H1 (cell line): ENCODE results near the gene ENDOG. TPM values are rescaled to one million over a fixed set of nuclear protein-coding genes. Genes with fewer than 3 reads are reported as not detected.

Experiments
- CTCF ChIA-PET: fragments of 300-600 bp; sonication (Branson Sonifier 250); formaldehyde crosslinking; loops from one replicate; lab custom pipeline; 2021; ENCODE audit not compliant: partially characterized antibody; lab: Charles Lee
- POLR2A ChIA-PET: fragments of 300-600 bp; sonication (Branson Sonifier 250); formaldehyde crosslinking; loops from one replicate; lab custom pipeline; 2021; ENCODE audit warnings: inconsistent platforms; ENCODE audit not compliant: partially characterized antibody; lab: Charles Lee
- DNase-seq, 2 experiments: peaks; one replicate each; pipeline versions ENCODE4 v3.0.0 to v3.0.0-alpha.2; 2010 to 2022; ENCODE audit warnings: low spot score in 2 of 2, low read depth in 1 of 2, mixed read lengths in 1 of 2
- FAIRE-seq: peaks from 2 replicates; lab custom pipeline; 2011; peaks lifted over from hg19 to GRCh38; lab: Jason Lieb, UNC
- H2AFZ ChIP-seq: 2 replicates; pipeline ENCODE4 v1.8.1; 2012; ENCODE audit warnings: low read length, inconsistent platforms
- H2AK5ac ChIP-seq: 2 replicates; pipeline ENCODE4 v1.6.1; 2013; ENCODE audit warnings: low read depth, low read length
- H2BK120ac ChIP-seq: replicated peaks from 2 replicates; pipeline ENCODE3; 2013; ENCODE audit warnings: low read depth, low read length, inconsistent platforms
- H2BK12ac ChIP-seq: 2 replicates; pipeline ENCODE4 v1.6.1; 2013; ENCODE audit warnings: low read depth, low read length
- H2BK15ac ChIP-seq: 2 replicates; pipeline ENCODE4 v1.6.1; 2013; ENCODE audit warnings: low read length
- H2BK20ac ChIP-seq: 2 replicates; pipeline ENCODE4 v1.6.1; 2013; ENCODE audit warnings: low read length
- H2BK5ac ChIP-seq: 2 replicates; pipeline ENCODE4 v1.6.1; 2013; ENCODE audit warnings: low read depth, low read length
- H3K14ac ChIP-seq: 2 replicates; pipeline ENCODE4 v1.6.1; 2013; ENCODE audit warnings: inconsistent platforms; ENCODE audit not compliant: insufficient read length
- H3K18ac ChIP-seq: 2 replicates; pipeline ENCODE4 v1.6.1; 2013; ENCODE audit warnings: low read length; ENCODE audit errors: extremely low read depth
- H3K23ac ChIP-seq: 2 replicates; pipeline ENCODE4 v1.6.1; 2013; ENCODE audit warnings: inconsistent platforms; ENCODE audit not compliant: insufficient read length
- H3K23me2 ChIP-seq: 2 replicates; pipeline ENCODE4 v1.6.1; 2013; ENCODE audit warnings: low read depth, low read length
- H3K27ac ChIP-seq: 2 replicates; pipeline ENCODE4 v1.6.1; 2011; ENCODE audit warnings: low read depth, low read length, inconsistent platforms
- H3K27me3 ChIP-seq, 4 experiments: replicated peaks in 1 of 4; 1 replicate in 1 of 4; 2 replicates in 3 of 4; pipeline versions ENCODE4 v1.6.1 to v1.8.1; 2011 to 2013; ENCODE audit warnings: low read length in 3 of 4, mild to moderate bottlenecking in 3 of 4, inconsistent platforms in 2 of 4, mixed read lengths in 2 of 4, moderate library complexity in 1 of 4; ENCODE audit not compliant: control insufficient read depth in 3 of 4, insufficient read depth in 3 of 4; ENCODE audit errors: extremely low read depth in 1 of 4
- H3K36me3 ChIP-seq, 4 experiments: 2 replicates each; pipeline versions ENCODE4 v1.6.1 to v1.8.1; 2011 to 2013; ENCODE audit warnings: mild to moderate bottlenecking in 4 of 4, low read length in 3 of 4, moderate library complexity in 2 of 4, control low read depth in 1 of 4, inconsistent platforms in 1 of 4; ENCODE audit not compliant: insufficient read depth in 4 of 4, control insufficient read depth in 2 of 4
- H3K4ac ChIP-seq: replicated peaks from 2 replicates; pipeline ENCODE3; 2013; ENCODE audit warnings: low read length, low read depth, mixed read lengths, inconsistent platforms; ENCODE audit not compliant: insufficient read length
- H3K4me1 ChIP-seq, 4 experiments: replicated peaks in 1 of 4; 1 replicate in 1 of 4; 2 replicates in 3 of 4; pipeline versions ENCODE4 v1.6.1 to v1.8.1; 2011 to 2013; ENCODE audit warnings: low read length in 3 of 4, inconsistent platforms in 2 of 4, mixed read lengths in 1 of 4; ENCODE audit not compliant: insufficient read depth in 4 of 4, control insufficient read depth in 3 of 4
- H3K4me2 ChIP-seq, 2 experiments: 2 replicates each; pipeline versions ENCODE4 v1.6.1 to v1.8.1; 2011 to 2013; ENCODE audit warnings: low read depth in 2 of 2, low read length in 2 of 2, control low read depth in 1 of 2, inconsistent platforms in 1 of 2, mild to moderate bottlenecking in 1 of 2; ENCODE audit not compliant: insufficient read depth in 1 of 2
- H3K4me3 ChIP-seq, 4 experiments: fragments of 200-600, 300-600 bp in 1 of 4; sonication (generic), shearing (Covaris generic), sonication (Bioruptor Twin) in 1 of 4; 2 replicates each; pipeline versions ENCODE4 v1.5.1 to v1.8.1; 2011 to 2016; ENCODE audit warnings: low read length in 4 of 4, low read depth in 3 of 4, control low read depth in 2 of 4, inconsistent platforms in 2 of 4, mild to moderate bottlenecking in 2 of 4, mixed read lengths in 1 of 4, moderate library complexity in 1 of 4; ENCODE audit not compliant: insufficient read depth in 2 of 4; ENCODE audit errors: extremely low read depth in 1 of 4
- H3K56ac ChIP-seq: replicated peaks from 2 replicates; pipeline ENCODE3; 2013; ENCODE audit warnings: low read depth, mild to moderate bottlenecking, mixed read lengths, low read length, inconsistent platforms; ENCODE audit not compliant: insufficient read length
- H3K79me1 ChIP-seq: 2 replicates; pipeline ENCODE4 v1.6.1; 2013; ENCODE audit warnings: low read depth, low read length, control low read depth
- H3K79me2 ChIP-seq, 2 experiments: 2 replicates each; pipeline versions ENCODE4 v1.6.1 to v1.8.1; 2012 to 2013; ENCODE audit warnings: low read length in 2 of 2, mild to moderate bottlenecking in 2 of 2, inconsistent platforms in 1 of 2; ENCODE audit not compliant: insufficient read depth in 2 of 2, control insufficient read depth in 1 of 2
- H3K9ac ChIP-seq, 4 experiments: replicated peaks in 1 of 4; 1 replicate in 1 of 4; 2 replicates in 3 of 4; pipeline versions ENCODE4 v1.6.1 to v1.8.1; 2011 to 2013; ENCODE audit warnings: low read depth in 3 of 4, low read length in 3 of 4, control low read depth in 2 of 4, mild to moderate bottlenecking in 2 of 4, moderate library complexity in 2 of 4, inconsistent platforms in 1 of 4; ENCODE audit errors: extremely low read depth in 1 of 4
- H3K9me3 ChIP-seq, 2 experiments: 2 replicates each; pipeline versions ENCODE4 v1.6.1 to v1.8.1; 2012 to 2013; ENCODE audit warnings: mild to moderate bottlenecking in 2 of 2, moderate library complexity in 2 of 2, control low read depth in 1 of 2, inconsistent platforms in 1 of 2, low read depth in 1 of 2, low read length in 1 of 2, mixed read lengths in 1 of 2; ENCODE audit not compliant: insufficient read depth in 2 of 2
- H4K20me1 ChIP-seq, 2 experiments: replicated peaks in 1 of 2; 2 replicates each; pipeline versions ENCODE3 to v1.8.1; 2011 to 2013; ENCODE audit warnings: inconsistent platforms in 2 of 2, low read length in 2 of 2, mild to moderate bottlenecking in 1 of 2; ENCODE audit not compliant: insufficient read depth in 2 of 2, control insufficient read depth in 1 of 2
- H4K5ac ChIP-seq: 2 replicates; pipeline ENCODE4 v1.6.1; 2013; ENCODE audit warnings: low read length, low read depth, mixed read lengths, inconsistent platforms; ENCODE audit not compliant: insufficient read length
- H4K8ac ChIP-seq: 2 replicates; pipeline ENCODE4 v1.8.0; 2013; ENCODE audit warnings: mild to moderate bottlenecking, moderate library complexity, low read length, inconsistent platforms; ENCODE audit not compliant: insufficient read depth; ENCODE audit errors: extremely low read depth
- H4K91ac ChIP-seq: replicated peaks from 2 replicates; pipeline ENCODE3; 2013; ENCODE audit warnings: low read length, mixed read lengths, inconsistent platforms; ENCODE audit not compliant: insufficient read length
- BRCA1 ChIP-seq: IDR thresholded peaks from 2 replicates; pipeline ENCODE4 v1.6.1; 2012; ENCODE audit warnings: low read depth, low read length, improper control_type of control experiment
- CREB1 ChIP-seq: IDR thresholded peaks from 2 replicates; pipeline ENCODE4 v1.6.1; 2012; ENCODE audit warnings: inconsistent platforms
- CTBP2 ChIP-seq: IDR thresholded peaks from 2 replicates; pipeline ENCODE4 v1.7.0; 2011; ENCODE audit warnings: borderline replicate concordance, mild to moderate bottlenecking, moderate library complexity, mixed read lengths, low read length; ENCODE audit not compliant: insufficient read depth, insufficient read length
- FOSL1 ChIP-seq: IDR thresholded peaks from 2 replicates; pipeline ENCODE4 v1.6.1; 2011; ENCODE audit warnings: mild to moderate bottlenecking, low read depth, low read length, moderate library complexity; ENCODE audit not compliant: insufficient read depth
- JUN ChIP-seq: IDR thresholded peaks from 2 replicates; pipeline ENCODE4 v1.6.1; 2011; ENCODE audit warnings: low read depth, mild to moderate bottlenecking, improper control_type of control experiment, low read length
- KDM1A ChIP-seq: fragments of 200-600, 300-600 bp; sonication (generic); IDR thresholded peaks from 2 replicates; pipeline ENCODE4 v1.7.1; 2016; ENCODE audit warnings: mild to moderate bottlenecking, low read length, borderline replicate concordance
- KDM4A ChIP-seq: IDR thresholded peaks from one replicate; pipeline ENCODE4 v1.7.1; 2012; ENCODE audit warnings: low read depth, mild to moderate bottlenecking, moderate library complexity, low read length, inconsistent platforms; ENCODE audit not compliant: severe bottlenecking
- KDM5A ChIP-seq: fragments of 200-600 bp; IDR thresholded peaks from 2 replicates; pipeline ENCODE4 v1.7.1; 2012; ENCODE audit warnings: mild to moderate bottlenecking, low read length, inconsistent platforms, mixed read lengths
- NRF1 ChIP-seq: IDR thresholded peaks from 2 replicates; pipeline ENCODE4 v1.6.1; 2011; ENCODE audit warnings: mild to moderate bottlenecking, low read depth, low read length, improper control_type of control experiment
- POLR2AphosphoS5 ChIP-seq: IDR thresholded peaks from 2 replicates; pipeline ENCODE4 v1.6.1; 2011; ENCODE audit warnings: low read depth, low read length
- SAP30 ChIP-seq: fragments of 300-600 bp; sonication (generic); IDR thresholded peaks from 2 replicates; pipeline ENCODE4 v1.7.1; 2012; ENCODE audit warnings: low read length, moderate library complexity, mild to moderate bottlenecking, inconsistent platforms; ENCODE audit not compliant: insufficient read depth, insufficient replicate concordance
- SP2 ChIP-seq: IDR thresholded peaks from 2 replicates; pipeline ENCODE4 v1.6.1; 2012; ENCODE audit warnings: mild to moderate bottlenecking, low read length, inconsistent platforms
- TAF1 ChIP-seq: IDR thresholded peaks from 2 replicates; pipeline ENCODE4 v1.6.1; 2011; ENCODE audit warnings: mild to moderate bottlenecking, low read depth, low read length
- TBP ChIP-seq: IDR thresholded peaks from 2 replicates; pipeline ENCODE4 v1.6.1; 2011; ENCODE audit warnings: low read depth, low read length, improper control_type of control experiment
- ZNF274 ChIP-seq: IDR thresholded peaks from 2 replicates; pipeline ENCODE4 v1.7.0; 2012; ENCODE audit warnings: low read length, borderline replicate concordance; ENCODE audit errors: extremely low read depth
- WGBS, 2 experiments: shearing (Covaris generic) in 1 of 2; methylation state at CpG; one replicate each; pipeline versions ENCODE4 v1.1.6 to v1.1.7; 2013 to 2015; ENCODE audit warnings: low lambda C conversion rate in 2 of 2, mixed read lengths in 2 of 2, inconsistent platforms in 1 of 2, low coverage in 1 of 2, missing lambda C conversion rate in 1 of 2; ENCODE audit not compliant: insufficient replicate concordance in 2 of 2, insufficient coverage in 1 of 2, insufficient read length in 1 of 2; ENCODE audit errors: extremely low coverage in 1 of 2, missing lambda C conversion rate in 1 of 2; 5-methylcytosine and 5-hydroxymethylcytosine counted together
- polyA plus RNA-seq, 7 experiments: library from polyadenylated mRNA; depleted of rRNA in 3 of 7; stranded (reverse) in 5 of 7; unstranded in 2 of 7; fragments of >200 nt in 5 of 7; fragments of 200-250 nt in 2 of 7; gene quantifications; 1 replicate in 5 of 7; 2 replicates in 1 of 7; 4 replicates in 1 of 7; pipeline versions ENCODE4 v1.2.1 to v1.2.3, GENCODE V29; 2011 to 2013; ENCODE audit warnings: missing spikeins in 2 of 7, mixed read lengths in 2 of 7
- total RNA-seq: library from RNA; stranded (reverse); fragmentation: NEBNext Ultra II Directional; extraction: Animal tissue kit (Norgen Biotek cat#: 25700); gene quantifications from 2 replicates; pipeline ENCODE4 v1.2.1, GENCODE V29; 2021

ENDOG gene
- total and polyA plus RNA-seq, 2 of the 8 experiments (the other 6 are each of a cell fraction or from before 2014, with no cell fraction given), result 17.5 to 23.4 TPM

GRCh38 chr9:128838338-128838737 is 20.0 kb downstream of the ENDOG start:
- Histone ChIP-seq H3K9ac (no peak overlapping the region), H3K79me2 (no peaks in the 10 kb centered on the region), H3K36me3 (peaks cover 0 to 10% (median 3%) of the 10 kb centered on the region in 4 experiments; a peak in 5 of 8 replicates), H2AFZ (no peak overlapping the region), H3K4me2 (no peak overlapping the region), H2BK5ac (no peak overlapping the region), H3K18ac (no peak overlapping the region), H4K91ac (no peak overlapping the region), H3K27ac (no peak overlapping the region), H3K56ac (no peak overlapping the region), H3K79me1 (no peaks in the 10 kb centered on the region), H2AK5ac (no peak overlapping the region), H3K9me3 (no peaks in the 10 kb centered on the region), H4K8ac (no peak overlapping the region; the same call in 1 of the 2 replicates), H2BK20ac (no peak overlapping the region), H3K4me1 (no peaks in the 10 kb centered on the region), H4K5ac (no peak overlapping the region), H4K20me1 (peaks cover 0 to 9% of the 10 kb centered on the region in 2 experiments), H2BK12ac (no peak overlapping the region), H3K4ac (no peak overlapping the region), H3K14ac (no peak overlapping the region), H3K27me3 (no peaks in the 10 kb centered on the region), H3K23ac (no peak overlapping the region), H2BK15ac (no peak overlapping the region), H3K23me2 (no peaks in the 10 kb centered on the region), H3K4me3 (no peak overlapping the region), H2BK120ac (no peak overlapping the region)
- WGBS, 2 experiments, result 91% methylated on average over 3 of the region's 3 CpGs; no CpG with 5 or more reads in 1 of the 2 experiments
- CTCF ChIA-PET, result interaction anchor here (0.8 to 1.3 kb wide), 4 partner anchors 11 to 89 kb away, joined by 3 to 4 read pairs (median 3); no protein-coding TSS in a partner anchor
- FAIRE-seq (no peak), DNase-seq (no peak)
- POLR2A ChIA-PET, result interaction anchor here (0.5 to 1.7 kb wide), 3 partner anchors 9 to 536 kb away, joined by 3 to 6 read pairs (median 3); partner anchors contain the start of gene SPOUT1
- TF ChIP-seq POLR2AphosphoS5 (no peak), SAP30 (no peak), CREB1 (no peak), KDM5A (no peak), SP2 (no peak), KDM4A (no peak), BRCA1 (no peak), TAF1 (no peak), CTBP2 (no peak), JUN (no peak), KDM1A (no peak), FOSL1 (no peak), NRF1 (no peak), ZNF274 (no peak), TBP (no peak)
